ENCODE results near the gene SLC6A11. TPM values are rescaled to one million over a fixed set of nuclear protein-coding genes. Genes with fewer than 3 reads are reported as not detected.

The SLC6A11 gene
- polyA plus RNA-seq, 1 donor, result 0.10 TPM

DNA sequence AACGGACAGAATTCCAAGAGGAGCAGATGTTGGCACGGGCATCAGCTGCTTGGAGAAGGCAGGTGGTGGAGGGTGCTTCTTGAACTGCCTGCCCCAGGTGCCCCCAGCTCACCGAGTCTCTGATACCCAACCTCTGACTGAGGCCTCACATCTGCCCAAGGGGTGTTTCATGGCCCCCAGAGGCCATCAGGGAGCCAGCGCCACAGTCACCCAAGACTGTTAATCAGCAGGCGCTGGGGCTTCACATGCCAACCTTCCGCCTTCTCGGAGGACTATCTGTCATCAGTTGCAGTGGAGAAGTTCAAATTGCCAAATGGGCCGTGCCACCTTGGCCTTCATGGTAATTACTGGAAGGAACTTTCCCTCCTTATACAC, 114.6 kb downstream of the SLC6A11 start:
- no peak for DNase-seq (ENCODE audit: low read depth)

DNA sequence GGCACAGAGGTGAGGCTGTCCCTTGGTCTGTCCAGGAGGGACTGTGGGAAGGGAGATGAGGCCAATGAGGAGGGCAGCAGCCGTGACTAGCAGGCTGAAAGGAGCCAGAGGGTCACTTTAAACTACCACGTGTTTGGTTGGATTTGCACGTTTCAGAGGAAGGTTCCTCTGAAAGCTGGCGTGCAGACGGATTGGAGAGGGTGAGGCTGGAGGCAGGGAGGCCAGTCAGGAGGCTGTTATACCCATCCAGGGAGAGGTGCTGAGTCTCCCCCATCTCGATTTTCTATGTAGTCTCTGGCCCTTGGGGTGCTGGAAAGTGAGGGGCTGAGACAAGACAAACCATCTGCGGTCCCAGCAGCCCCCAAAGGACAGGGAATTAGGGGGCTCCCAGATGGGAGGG, 116.6 kb downstream of the SLC6A11 start:
- no peak for DNase-seq (ENCODE audit: low read depth)

DNA sequence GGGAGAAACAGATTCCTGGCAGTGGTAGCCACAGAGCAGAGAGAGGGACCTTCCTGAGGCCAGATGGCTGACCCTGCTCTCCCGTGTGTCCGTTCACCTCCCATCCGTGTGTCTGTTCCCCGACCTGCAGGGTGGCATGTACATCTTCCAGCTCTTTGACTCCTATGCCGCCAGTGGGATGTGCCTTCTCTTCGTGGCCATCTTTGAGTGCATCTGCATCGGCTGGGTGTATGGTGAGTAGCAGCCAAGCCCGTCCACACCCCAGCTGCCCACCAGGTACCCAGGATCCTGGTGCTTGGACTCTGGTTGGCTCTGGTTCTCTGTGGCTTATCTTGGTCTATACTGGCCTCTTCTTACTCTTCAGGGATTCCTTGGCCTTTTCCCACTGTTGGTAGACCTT, 117.0 kb downstream of the SLC6A11 start:
- no peak for DNase-seq (ENCODE audit: low read depth)

DNA sequence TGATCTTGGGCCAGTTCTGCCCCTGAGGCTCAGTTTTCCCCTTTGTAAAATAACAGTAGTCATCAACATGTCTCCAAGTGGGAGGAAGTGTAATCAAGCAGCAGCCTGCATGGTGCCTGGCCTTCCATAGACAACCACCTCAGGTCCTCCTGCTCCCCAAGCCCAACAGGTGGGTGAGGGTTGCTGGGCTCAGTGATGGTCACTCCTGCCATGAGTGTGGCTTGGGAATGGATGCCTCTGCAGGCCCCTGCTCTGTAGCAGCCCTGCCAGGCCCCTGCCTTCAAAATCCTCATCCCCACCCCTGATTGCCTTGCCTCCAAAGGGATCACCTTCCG, 117.4 kb downstream of the SLC6A11 start:
- no peak for DNase-seq (ENCODE audit: low read depth)

DNA sequence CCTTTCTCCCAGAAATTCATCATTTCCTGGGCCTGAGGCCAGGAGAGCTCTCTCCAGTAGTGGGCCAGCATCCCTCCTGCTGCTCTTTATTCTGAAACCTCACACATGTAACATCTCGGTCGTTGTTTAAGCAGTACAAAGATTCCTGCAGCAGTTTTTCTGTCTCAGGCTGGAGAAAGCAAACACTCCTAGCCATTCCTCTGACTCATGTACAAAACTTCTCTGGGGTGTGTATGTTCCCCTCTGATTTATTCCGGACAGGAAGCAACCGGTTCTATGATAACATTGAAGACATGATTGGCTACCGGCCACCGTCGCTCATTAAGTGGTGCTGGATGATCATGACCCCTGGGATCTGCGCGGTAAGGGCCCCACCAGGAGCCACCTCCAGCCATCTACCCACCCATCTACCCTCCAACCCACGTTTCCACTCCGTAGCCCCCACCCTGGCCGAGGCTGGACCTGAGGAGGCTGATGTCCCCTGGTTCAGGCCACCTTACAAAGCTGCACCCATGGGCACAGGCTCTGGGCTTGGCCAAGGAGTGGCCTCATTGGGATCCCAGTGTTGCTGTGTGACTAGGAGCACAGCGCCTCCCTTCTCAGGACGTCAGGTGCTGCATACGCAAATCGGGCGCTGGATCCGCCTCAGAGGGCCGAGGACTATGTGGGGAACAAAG, 117.9 kb downstream of the SLC6A11 start:
- DNase-seq (ENCODE audit: low read depth), result no peak

DNA sequence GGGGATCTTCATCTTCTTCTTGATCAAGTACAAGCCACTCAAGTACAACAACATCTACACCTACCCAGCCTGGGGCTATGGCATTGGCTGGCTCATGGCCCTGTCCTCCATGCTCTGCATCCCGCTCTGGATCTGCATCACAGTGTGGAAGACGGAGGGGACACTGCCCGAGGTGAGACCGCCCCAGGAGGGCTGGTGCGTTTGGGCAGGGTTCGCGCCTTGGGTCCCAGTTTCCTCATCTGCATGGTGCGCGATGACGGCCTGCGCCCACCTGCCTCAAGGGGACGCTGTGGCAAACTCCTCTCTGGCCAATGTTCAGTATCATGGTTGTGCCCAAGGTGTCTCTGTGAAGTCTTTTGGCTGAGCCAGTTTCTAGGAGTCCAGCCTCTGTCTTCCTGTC, 119.0 kb downstream of the SLC6A11 start:
- DNase-seq (ENCODE audit: low read depth), result no peak

DNA sequence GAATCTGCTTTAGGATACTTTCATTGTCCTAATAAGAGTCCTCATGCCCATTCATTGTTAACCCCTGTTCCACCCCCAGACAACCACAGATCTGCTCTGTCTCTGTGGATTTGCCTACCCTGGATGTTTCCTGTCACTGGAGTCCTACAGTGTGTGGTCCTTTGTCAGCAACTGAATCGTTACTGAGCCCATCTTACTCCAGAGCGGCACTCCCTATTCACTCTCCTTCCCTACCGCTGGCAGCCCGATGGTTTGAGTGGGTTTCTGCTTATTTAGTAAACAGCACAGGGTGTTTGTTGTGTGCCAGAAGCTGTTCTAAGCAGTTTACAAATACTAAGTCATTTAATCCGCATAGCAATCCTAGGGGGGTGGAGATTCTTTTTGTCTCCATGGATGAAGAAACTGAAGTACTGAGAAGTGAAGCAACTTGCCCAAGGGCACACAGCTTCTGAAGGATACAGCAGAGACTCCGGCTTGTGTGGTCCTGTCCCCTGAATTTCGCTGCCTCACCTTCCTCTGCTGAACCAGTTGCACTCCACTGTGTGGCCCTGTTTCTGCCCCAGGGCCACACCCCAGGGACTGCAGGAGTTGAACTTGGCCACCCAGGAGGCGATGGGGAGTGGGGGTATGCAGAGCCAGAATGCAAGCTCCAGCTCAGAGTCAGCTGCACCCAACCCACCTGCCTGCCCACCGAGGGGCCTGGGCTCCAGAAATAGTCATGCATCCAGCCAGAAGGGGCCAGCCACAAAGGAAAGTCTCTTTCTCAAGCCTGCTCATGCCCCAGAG, 120.0 kb downstream of the SLC6A11 start:
- no peak for DNase-seq (ENCODE audit: low read depth)

DNA sequence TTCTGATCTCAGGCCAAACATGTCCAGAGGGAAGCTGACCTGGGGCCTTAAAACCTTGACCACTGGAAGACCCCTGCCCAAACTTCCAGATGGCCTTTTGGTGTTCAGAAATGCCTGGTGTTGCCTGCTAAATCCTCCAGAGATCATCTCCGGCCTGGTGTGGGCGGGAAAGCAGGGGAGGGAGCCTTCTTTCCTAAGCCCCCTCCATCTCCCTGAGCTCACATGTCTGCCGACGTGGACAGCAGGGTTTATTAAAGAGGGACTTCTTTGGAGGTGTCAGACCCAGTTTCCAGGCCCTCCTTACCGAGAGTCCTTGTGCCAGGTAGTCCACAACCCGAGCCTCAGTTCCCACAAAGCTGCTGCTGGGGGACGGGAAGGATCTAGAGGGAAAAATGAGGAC, 120.7 kb downstream of the SLC6A11 start:
- DNase-seq (ENCODE audit: low read depth), result no peak

DNA sequence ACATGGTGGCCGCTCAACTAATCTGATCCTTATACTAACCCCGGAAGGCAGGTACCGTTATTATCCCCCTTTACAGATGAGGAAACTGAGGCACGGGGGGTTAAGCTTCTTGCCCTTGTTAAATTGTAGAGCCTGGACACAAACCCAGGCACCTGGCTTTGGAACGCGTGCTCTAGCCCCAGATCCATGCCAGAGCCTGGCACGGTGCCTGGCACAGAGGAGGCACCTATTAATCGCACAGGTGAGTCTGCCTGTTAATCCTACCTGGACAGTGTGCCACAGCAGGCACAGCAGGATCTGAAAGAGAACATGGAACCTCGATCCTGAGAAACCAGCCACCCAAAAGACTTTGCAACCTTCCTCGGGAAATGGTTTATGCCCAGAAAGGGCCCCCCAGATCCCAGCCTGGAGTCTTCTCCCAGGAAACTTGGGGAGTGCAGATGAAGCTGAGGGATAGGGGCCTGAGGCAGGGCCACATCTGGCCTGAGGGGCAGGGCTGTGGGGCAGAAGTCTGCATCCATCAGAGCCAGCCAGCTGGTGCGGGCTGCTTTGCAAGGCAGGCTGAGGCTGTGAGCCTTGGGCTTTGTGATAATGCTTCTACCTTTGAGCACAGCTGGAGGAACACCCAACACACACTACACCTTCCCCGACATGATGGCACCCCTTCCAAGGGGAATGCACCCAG, 121.3 kb downstream of the SLC6A11 start:
- no peak for DNase-seq (ENCODE audit: low read depth)

DNA sequence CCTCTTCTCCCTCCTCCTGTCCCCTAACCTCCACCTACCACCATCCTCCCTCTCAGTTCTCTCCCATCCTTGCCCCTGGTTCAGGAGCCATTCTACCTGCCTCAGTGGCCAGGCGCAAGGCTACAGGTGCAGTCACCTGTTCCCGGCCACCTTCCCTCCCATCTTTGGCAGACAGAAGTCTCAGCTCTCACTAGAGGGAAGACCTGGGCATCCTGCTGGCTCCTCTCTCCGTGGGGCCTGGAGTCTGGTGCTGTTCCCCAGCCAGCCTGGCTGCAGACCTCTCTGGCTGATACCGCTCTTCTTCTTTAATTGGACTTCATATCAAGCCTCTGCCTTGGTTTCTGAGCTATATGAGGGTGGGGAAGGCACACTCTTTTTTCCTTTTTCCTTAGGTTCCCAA, 123.5 kb downstream of the SLC6A11 start:
- DNase-seq (ENCODE audit: low read depth), result no peak

DNA sequence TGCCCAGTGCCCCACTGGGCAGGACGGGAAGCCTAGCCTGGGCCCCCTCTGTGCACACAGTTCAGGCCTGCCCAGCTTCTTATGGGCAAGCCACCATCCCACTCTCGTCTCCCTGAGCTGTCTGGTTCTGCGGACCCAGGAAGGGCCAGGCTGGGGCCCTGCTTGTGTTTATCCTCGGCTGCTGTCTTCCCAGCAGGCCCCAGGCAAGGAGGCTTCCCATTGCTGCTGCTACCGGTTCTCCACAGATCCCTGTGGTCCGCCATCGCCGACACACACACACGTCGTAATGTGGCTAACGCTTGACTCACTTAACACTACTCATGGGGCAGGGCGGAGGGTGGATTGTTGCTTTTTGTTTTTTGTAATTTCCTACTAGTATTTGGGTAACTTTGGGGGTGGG, 124.1 kb downstream of the SLC6A11 start:
- DNase-seq (ENCODE audit: low read depth), result no peak

DNA sequence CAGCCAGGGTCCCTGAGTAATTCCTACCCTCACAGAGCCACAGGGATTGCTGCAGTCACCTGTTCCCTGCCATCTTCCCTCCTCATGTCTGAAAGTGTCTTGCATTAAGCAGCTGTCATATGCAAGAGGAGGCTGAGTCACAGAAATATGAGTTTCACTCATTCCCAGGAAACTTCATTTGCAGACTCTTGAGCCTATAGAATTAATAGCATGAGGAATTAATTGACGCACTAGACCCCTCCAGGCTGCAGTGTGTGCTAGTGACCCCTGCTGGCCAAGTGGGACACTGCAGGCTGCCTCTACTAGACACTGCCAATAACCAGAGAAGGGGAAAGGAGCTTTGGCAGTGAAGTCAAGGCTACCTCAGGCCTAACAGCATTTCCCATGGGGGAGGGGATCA, 125.9 kb downstream of the SLC6A11 start:
- no peak for DNase-seq (ENCODE audit: low read depth)

DNA sequence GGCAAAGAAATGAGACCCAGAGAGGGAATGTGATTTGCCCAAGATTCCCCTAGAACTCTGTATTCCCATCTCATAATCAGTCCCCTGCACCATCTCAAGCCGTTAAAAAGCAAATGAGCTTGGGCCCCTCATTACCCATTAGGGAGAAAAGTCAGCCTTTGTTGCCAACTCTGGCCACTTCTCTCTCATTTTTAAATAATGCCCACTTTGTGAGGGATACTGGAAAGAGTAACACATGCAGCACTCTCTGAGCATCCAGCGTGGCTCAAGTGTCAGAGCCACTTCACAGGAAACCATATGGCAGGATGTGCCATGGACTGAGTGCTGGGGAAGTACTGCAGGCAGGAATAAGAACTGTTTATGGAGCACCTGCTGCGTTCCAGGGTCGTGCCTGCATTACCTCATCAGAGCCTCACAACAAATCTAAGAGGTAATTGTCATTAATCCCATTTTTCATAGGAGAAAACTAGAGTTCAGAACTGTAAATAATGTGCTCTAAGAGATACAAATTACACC, 126.7 kb downstream of the SLC6A11 start:
- no peak for DNase-seq (ENCODE audit: low read depth)

DNA sequence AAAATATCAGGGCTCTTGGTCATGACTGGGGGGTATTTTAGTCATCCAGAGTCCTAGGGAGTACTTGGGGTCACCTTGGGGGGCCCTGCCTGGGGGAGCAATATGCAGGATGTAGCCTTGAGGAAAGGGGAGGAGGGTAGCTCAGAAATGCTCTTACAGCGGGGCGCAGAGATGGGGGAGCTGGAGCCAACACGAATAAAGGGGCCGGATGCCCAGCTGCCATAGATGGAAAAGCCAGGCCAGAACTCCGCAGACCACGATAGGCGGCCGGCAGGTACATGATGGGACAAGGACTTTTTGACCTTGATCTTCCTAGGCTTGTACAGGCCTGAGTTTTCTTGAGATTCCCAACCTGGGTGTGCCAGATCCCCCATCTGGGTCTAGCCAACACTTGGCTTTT, 128.8 kb downstream of the SLC6A11 start:
- DNase-seq (ENCODE audit: low read depth), result no peak

DNA sequence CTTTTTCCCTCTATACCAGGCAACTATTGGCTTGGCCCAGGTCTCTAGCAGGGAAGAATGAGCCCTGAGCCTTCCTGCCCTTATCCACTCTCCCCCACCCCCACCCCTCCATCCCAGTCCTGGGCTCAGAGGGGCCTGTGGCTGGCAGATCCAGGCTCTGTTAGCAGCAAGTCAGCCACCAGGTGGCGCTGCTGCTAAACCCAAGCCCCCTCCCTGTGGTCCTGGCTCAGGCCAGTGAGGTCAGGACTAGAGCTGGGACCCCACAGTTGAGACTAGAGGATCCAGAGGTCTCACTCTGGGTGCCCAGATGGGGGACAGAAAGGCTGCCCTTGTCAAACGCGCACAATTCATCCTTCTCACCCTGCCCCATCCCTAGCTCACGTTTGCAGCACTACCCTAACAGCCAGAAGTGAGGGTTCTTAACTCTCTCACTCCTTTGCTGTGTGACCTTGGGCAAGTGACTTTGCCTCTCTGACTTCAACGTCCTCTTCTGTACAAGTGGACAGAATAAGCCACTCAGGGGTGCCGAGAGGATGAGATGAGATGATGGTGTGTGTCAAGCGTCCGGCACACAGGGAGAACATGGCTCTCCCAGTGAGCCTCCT, 129.8 kb downstream of the SLC6A11 start:
- DNase-seq (ENCODE audit: low read depth), result no peak

DNA sequence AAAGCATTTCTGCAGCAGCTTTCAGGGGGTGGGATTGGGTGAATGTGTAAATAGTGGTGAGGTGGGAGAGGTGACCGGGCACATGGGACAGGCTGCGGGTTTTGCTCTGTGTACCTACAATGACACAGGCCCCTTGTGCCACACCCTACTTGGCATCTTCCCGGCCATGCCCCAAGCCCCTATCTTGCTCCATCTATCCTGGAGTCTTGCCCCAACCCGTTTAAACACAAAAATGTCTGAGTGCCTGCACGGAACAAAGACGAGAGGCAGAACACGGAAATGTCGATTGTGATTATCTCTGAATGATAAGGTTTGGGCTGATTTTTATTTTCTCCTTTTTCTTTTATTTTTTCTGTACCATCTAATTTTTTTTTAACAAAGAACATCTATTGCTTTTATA, 130.5 kb downstream of the SLC6A11 start:
- DNase-seq (ENCODE audit: low read depth), result no peak

DNA sequence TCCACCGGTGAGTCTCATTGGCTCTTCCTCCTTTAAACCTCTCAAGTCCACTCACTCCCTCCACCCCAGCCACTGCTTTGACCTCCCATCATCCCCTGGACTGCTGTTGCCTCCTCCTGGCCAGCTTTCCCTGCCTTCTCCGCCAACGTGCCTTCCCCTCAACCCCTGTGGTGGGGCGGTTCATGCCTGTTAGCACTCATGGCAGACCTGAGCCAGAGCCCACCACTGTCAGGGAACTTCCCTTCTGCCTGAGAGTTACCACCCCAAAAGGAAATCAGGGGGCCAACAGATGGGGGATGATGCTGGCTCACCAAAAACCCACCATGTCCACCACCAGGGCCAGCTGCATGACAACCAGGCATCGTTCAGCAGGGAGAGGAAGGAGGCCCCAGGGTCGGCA, 132.3 kb downstream of the SLC6A11 start:
- DNase-seq (ENCODE audit: low read depth), result no peak

DNA sequence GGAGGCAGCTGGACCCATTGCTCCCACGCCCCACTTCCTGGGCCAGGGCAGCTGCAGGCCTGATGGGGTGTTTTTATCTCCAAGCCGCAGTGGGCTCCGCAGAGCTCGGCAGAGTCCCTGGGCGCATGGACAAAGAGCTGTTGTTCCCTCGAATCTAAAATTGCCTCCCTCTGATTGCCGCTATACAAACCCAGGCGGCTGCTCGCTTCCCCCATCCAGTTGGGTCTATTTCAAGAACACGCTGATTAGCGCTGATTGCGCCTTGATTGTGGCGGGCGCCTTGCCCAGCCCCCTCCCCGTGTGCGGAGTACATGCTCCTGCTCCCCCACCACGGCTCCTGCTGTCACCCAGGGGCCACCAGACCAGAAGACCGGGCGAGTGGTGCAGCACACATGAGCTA, 133.2 kb downstream of the SLC6A11 start:
- no peak for DNase-seq (ENCODE audit: low read depth)

DNA sequence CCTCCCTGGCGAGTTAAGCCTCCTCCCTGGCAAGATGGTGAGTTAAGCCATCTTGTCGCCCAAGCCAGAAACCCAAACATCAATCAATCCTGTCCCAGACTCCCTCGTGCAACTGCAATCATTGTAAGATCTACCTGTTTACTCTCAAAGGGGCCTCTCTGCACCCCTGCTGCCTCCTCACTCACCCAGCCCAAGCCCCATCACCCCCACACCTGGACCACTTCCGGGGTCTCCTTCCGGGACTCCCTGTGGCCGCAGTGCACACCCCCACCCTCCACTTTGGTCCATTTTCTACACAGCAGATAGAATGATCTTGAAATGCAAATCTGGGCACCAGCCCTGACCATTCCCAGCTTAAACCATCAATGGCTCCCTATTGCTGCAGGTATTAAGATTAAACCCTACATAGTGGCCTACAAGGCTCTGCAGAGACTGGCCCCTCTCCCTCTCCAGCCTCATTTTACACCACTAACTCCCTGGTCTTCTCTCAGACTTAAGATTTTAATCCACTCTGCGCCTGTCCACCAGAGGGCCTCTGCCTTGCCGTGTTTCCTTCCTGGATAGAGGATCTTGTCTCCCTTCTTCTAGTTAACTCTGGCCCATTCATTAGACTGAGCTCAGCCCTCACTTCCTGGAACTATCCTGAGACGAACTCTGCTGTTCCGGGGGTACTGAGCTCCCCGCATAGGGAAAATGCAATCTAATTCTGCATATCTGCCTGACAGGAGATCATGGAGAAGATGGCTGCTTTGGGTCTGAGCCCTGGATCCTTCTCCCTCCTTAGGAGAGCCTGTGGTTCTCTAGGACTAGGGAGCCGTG, 134.7 kb downstream of the SLC6A11 start:
- no peak for DNase-seq (ENCODE audit: low read depth)

DNA sequence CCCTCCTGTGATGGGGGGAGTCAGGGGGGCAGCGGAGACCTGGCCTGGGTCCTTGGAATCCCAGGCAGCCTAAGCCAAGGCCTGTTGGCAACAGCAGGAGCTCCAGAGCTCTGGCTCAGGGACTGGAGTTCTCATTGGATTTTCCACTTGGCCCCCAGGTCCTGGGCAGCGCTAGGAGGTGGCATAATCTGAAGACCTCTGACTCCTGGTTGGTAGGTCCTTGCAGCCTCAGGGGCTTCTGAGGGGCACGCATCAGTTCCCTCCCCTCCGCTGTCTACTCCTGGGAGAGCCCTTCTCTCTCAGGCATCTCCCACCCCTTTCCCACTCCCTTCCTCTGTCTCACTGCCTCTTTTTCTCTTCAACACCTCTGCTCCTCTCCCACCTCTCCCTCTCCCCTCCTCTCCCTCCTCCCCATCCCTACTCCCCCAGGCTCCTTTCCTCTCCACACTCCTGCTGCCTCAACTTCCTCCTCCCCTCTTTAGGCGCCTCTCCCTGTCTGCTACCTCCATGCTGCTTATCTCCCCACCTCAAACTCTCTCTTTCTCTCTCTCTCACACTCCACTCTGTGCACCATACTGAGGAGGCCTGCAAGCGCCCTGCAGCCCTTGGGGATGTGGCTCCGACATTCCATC, 135.4 kb downstream of the SLC6A11 start:
- no peak for DNase-seq (ENCODE audit: low read depth)

DNA sequence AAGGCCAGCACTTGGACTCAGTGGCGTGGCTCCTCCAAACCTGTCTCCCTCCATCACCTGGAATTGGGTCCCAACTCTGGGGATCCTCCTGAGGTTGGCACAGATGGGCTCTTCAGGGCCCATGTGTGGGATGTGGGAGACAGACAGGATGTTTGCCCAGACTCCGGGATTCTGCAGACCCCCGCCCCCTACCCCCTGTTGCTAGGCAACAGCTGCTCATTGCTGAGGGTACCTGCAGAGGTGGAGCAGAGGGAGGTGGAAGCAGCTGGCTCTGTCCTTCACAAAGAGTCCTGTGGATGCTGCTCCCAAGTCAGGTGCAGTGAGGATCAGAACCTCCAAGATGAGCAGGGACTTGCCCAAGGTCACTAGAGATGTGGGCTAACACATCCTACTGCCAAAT, 136.5 kb downstream of the SLC6A11 start:
- DNase-seq (ENCODE audit: low read depth), result no peak
